Activated CD8-positive, alpha-beta T cell treated with anti-CD3 and anti-CD28 coated beads for 36 hours (primary cell): ENCODE data around the gene ZGLP1. TPM values are rescaled to one million over a fixed set of nuclear protein-coding genes. Genes with fewer than 3 reads are reported as not detected.

Experiments
- ATAC-seq: fragments of 200-7000 bp; cut with Tn5 transposase; one replicate; pipeline ENCODE4 v1.10.0; 2021; ENCODE audit warnings: mild to moderate bottlenecking, moderate library complexity
- CTCF ChIA-PET: fragments of 350-600 bp; sonication (Branson Sonifier 250); formaldehyde crosslinking; loops from one replicate; lab custom pipeline; 2021; ENCODE audit warnings: antibody characterized with exemption; lab: Charles Lee
- POLR2A ChIA-PET: fragments of 350-600 bp; sonication (Branson Sonifier 250); formaldehyde crosslinking; loops from one replicate; lab custom pipeline; 2021; ENCODE audit warnings: antibody characterized with exemption; lab: Charles Lee
- DNase-seq: peaks from one replicate; pipeline ENCODE4 v3.0.0-alpha.2; 2020
- H3K27ac Mint-ChIP-seq: one replicate; pipeline ENCODE4 v1.8.0; 2021; ENCODE audit warnings: mild to moderate bottlenecking, mixed read lengths
- H3K27me3 Mint-ChIP-seq: one replicate; pipeline ENCODE4 v1.8.0; 2021; ENCODE audit warnings: mixed read lengths
- H3K36me3 Mint-ChIP-seq: one replicate; pipeline ENCODE4 v1.8.0; 2021; ENCODE audit warnings: low read depth, mixed read lengths
- H3K4me1 Mint-ChIP-seq: one replicate; pipeline ENCODE4 v1.8.0; 2021; ENCODE audit warnings: low read depth, mixed read lengths
- H3K4me3 Mint-ChIP-seq: one replicate; pipeline ENCODE4 v1.8.0; 2021; ENCODE audit warnings: mild to moderate bottlenecking, moderate library complexity, mixed read lengths
- H3K9me3 Mint-ChIP-seq: one replicate; pipeline ENCODE4 v1.8.0; 2021; ENCODE audit warnings: mixed read lengths
- CTCF ChIP-seq: fragments of 200-600 bp; IDR thresholded peaks from one replicate; pipeline ENCODE4 v1.8.0; 2022; ENCODE audit warnings: antibody characterized with exemption, mild to moderate bottlenecking
- intact Hi-C: fragments of 100-400 bp; cut with micrococcal nuclease; formaldehyde crosslinking; loops from one replicate; pipeline ENCODE4 v1.10.0; 2022
- total RNA-seq, 2 experiments: library from RNA; stranded (reverse); gene quantifications; one replicate each; pipeline ENCODE4 v1.2.3, GENCODE V29; 2021

Gene ZGLP1
- total RNA-seq, 2 experiments from 2014 or later = 3.2 to 3.7 TPM

GRCh38 chr19:10325732-10326131 is 16.1 kb upstream of the ZGLP1 start:
- Mint-ChIP-seq H3K4me3 (no peak overlapping the region), H3K9me3 (no peaks in the 10 kb centered on the region), H3K27ac (no peak overlapping the region), H3K4me1 (peaks cover 6% of the 10 kb centered on the region), H3K27me3 (no peaks in the 10 kb centered on the region), H3K36me3 (peaks cover 40% of the 10 kb centered on the region)
- intact Hi-C loops = no loop called here
- TF ChIP-seq CTCF = no peak
- ATAC-seq (no peak), DNase-seq (no peak)
- CTCF ChIA-PET = interaction anchor here (1.2 to 1.6 kb wide), 3 partner anchors 63 to 75 kb away, joined by 3 to 8 read pairs (median 5); no protein-coding TSS in a partner anchor
- POLR2A ChIA-PET = interaction anchor here (0.7 to 1.6 kb wide), 4 partner anchors 11 to 77 kb away, joined by 3 to 8 read pairs (median 4); partner anchors contain the start of genes CDC37 and FDX2

- ChIA-PET CTCF (interaction anchor here (1.2 to 1.5 kb wide), 2 partner anchors 63 to 69 kb away, joined by 3 to 4 read pairs; no protein-coding TSS in a partner anchor), POLR2A (interaction anchor here (1.5 to 2.9 kb wide), 4 partner anchors 8 to 62 kb away, joined by 4 to 17 read pairs (median 7); partner anchors contain the start of genes RAVER1 and ZGLP1)
- ATAC-seq (no peak), DNase-seq (no peak)
- H3K9me3 Mint-ChIP-seq = no peaks in the 10 kb centered on the region
- intact Hi-C loops = no loop called here
- no peak for TF ChIP-seq CTCF
- no peak overlapping the region for H3K27ac Mint-ChIP-seq
- H3K27me3 Mint-ChIP-seq = no peaks in the 10 kb centered on the region
- peaks cover 29% of the 10 kb centered on the region for H3K36me3 Mint-ChIP-seq
- H3K4me1 Mint-ChIP-seq = no peaks in the 10 kb centered on the region
- no peak overlapping the region for H3K4me3 Mint-ChIP-seq
These were observed 12.5 kb upstream of the ZGLP1 start for GRCh38 chr19:10321874-10322835.

- Mint-ChIP-seq H3K4me3 (no peak overlapping the region), H3K27ac (no peak overlapping the region), H3K27me3 (no peaks in the 10 kb centered on the region), H3K4me1 (peaks cover under 1% of the 10 kb centered on the region), H3K36me3 (peaks cover 32% of the 10 kb centered on the region), H3K9me3 (no peaks in the 10 kb centered on the region)
- intact Hi-C loops = no loop called here
- TF ChIP-seq CTCF = no peak
- DNase-seq (no peak), ATAC-seq (no peak)
- POLR2A ChIA-PET = interaction anchor here (1.0 to 2.9 kb wide), 8 partner anchors 9 to 61 kb away, joined by 3 to 17 read pairs (median 4); partner anchors contain the start of genes ICAM1, ICAM5, RAVER1 and ZGLP1
- CTCF ChIA-PET = interaction anchor here (1.2 to 1.5 kb wide), 2 partner anchors 62 to 69 kb away, joined by 3 to 4 read pairs; no protein-coding TSS in a partner anchor
These were observed 11.8 kb upstream of the ZGLP1 start for GRCh38 chr19:10321417-10321797.

- POLR2A ChIA-PET = interaction anchor here (0.8 to 2.9 kb wide), 9 partner anchors 10 to 62 kb away, joined by 3 to 17 read pairs (median 4); partner anchors contain the start of genes ICAM1, ICAM5, RAVER1 and ZGLP1
- no peak for ATAC-seq
These were observed 11.2 kb upstream of the ZGLP1 start for GRCh38 chr19:10320602-10321416.

More at GRCh38 chr19:10320602-10321416, 11.2 kb upstream of the ZGLP1 start:
- H3K4me3 Mint-ChIP-seq = no peak overlapping the region
- no peaks in the 10 kb centered on the region for H3K27me3 Mint-ChIP-seq
- no peak for DNase-seq
- no peak for TF ChIP-seq CTCF
- peaks cover 38% of the 10 kb centered on the region for H3K36me3 Mint-ChIP-seq
- CTCF ChIA-PET = interaction anchor here (1.2 to 1.5 kb wide), 2 partner anchors 61 to 70 kb away, joined by 3 to 4 read pairs; no protein-coding TSS in a partner anchor
- peaks cover 6% of the 10 kb centered on the region for H3K4me1 Mint-ChIP-seq
- intact Hi-C loops = no loop called here
- H3K9me3 Mint-ChIP-seq = no peaks in the 10 kb centered on the region
- no peak overlapping the region for H3K27ac Mint-ChIP-seq
